ENCODE data around the gene RABL6.
"Not testable (repeated sequence)": the region's sequence is repeated elsewhere in the genome, so short reads cannot be mapped to it uniquely, and the experiment has no call there.

- not testable (repeated sequence) for TF ChIP-seq POLR2A (IDR thresholded peaks at IDR 0.05; ENCODE audit: low read length); GATA1 (IDR thresholded peaks at IDR 0.05; ENCODE audit: low read depth, low read length)
These were observed 34.1 kb downstream of the RABL6 start for GRCh38 chr9:136841646-136842379.

Data from erythroblast (primary cell).